Sciatic nerve (tissue), 2 donors: ENCODE measurements around the gene ZNF181. TPM values are rescaled to one million over a fixed set of nuclear protein-coding genes. Genes with fewer than 3 reads are reported as not detected.
"Not testable (repeated sequence)": the region's sequence is repeated elsewhere in the genome, so short reads cannot be mapped to it uniquely, and the experiment has no call there.

Experiments used
- ATAC-seq: fragments of 200-7000 bp; cut with Tn5 transposase; one replicate; pipeline ENCODE4 v1.9.1; 2020; ENCODE audit warnings: mild to moderate bottlenecking, moderate library complexity
- DNase-seq: peaks from one replicate; pipeline ENCODE4 v3.0.0-alpha.2; 2020; ENCODE audit warnings: low spot score
- intact Hi-C: fragments of 100-400 bp; cut with DNase I; formaldehyde crosslinking; loops from one replicate; pipeline ENCODE4 v1.14.2; 2022
- total RNA-seq: library from RNA; stranded (reverse); fragmentation: NEBNext Ultra II Directional; extraction: Animal tissue kit (Norgen Biotek cat#: 25700); gene quantifications from one replicate; pipeline ENCODE4 v1.2.1, GENCODE V29; 2021
- donor health status: DM: no; HTN: no; CAD: no.
- donor health status: DM: no; HTN: no; CAD: no.

Gene ZNF181
- 17.4 TPM for total RNA-seq

DNA sequence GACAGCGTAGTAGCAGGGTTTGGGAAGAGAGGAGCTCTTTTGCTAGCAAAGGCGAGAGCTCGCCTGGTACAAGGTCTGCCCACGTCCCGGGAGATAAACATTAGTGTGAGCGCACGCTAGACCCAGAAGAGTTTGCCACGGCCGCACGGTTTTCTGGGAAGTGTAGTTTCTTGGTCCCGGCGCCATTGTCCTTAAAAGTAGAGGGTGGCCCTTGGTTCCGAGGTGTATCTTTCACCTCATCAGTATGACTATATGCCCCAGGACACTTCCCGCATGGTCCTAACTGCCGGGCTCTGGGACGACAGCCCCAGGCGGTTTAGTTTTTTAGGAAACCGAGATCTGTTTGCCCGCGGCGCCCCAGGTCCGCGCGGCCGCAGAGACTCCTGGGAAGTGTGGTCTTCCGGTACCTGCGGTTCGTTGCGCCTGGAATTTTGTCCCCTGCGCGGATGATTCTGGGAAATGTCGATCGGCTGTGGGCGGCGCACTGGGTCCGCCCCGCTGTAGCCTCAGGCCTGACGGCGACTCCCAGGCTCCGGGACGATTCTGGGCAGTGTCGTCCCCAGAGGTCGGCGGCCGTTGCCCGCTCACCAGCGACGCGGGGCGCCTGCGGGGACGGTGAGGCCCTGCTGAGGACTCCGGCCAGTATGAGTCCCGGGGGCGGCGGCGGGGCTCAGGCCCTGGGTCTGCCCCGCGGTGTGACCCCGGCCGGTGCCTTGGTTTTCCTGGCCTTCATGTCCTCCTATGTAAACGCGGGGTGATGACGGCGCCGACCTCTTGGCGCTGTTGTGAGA, at the start of gene ZNF181:
ZNF181 (plus strand) TSS at position 498 of the 791 bp plus-strand sequence. CDS start 795 bp downstream, outside the sequence.
- ATAC-seq (peak; percentile 98), DNase-seq (peak; percentile 92)
- intact Hi-C loops = no loop called here

DNA sequence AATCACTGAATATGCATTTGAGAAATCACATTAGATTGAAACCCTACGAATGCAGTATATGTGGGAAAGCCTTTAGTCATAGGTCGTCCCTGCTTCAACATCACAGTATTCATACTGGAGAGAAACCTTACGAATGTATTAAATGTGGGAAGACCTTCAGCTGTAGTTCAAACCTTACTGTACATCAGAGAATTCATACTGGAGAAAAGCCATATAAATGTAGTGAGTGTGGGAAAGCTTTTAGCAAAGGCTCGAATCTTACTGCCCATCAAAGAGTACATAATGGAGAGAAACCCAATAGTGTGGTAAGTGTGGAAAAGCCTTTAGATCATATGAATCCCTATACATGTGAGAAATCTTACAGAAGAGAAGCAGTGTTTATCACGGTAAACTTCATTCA, 48.8 kb upstream of the ZNF181 start:
- intact Hi-C loops, ATAC-seq, DNase-seq: not testable (repeated sequence)

DNA sequence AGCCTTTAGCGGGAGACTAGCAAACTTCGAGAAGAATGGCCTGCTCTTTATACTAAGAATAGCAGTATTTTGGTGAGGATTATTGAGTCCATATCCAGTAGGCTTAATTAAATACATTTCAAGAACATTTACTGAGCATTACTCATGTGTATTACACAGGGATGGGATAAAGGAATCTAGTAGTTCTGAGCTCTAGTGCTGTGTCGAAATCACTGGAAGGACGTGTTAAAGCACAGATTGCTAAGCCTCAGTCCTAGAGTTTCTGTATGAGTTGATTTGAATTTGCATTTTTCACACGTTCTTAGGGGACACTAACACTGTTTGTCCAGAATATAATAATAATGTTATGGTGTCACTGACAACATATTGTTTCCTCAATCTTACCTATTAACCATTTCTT, 47.6 kb upstream of the ZNF181 start:
- ATAC-seq = no peak
- intact Hi-C loops = no loop called here
- no peak for DNase-seq

DNA sequence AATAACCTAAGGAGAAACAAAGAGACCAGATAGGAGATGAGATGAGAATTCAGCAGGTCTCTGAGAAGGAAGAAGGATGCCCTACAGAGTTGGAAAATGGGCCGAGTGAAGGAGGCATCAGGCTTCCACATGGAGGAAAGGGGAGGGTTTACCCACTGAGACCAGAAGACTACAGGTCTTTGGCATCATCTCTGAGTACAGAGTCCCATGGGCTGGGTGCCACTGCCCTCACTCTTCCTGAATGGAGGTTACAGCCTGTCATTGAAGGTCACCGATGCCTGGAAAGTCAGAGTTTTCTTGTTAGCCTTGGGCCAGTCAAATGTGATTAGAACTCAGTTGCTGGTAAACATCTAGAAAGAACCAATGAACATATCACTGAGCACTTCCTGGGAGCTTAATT, 46.7 kb upstream of the ZNF181 start:
- DNase-seq = no peak
- intact Hi-C loops = no loop called here
- ATAC-seq = no peak

DNA sequence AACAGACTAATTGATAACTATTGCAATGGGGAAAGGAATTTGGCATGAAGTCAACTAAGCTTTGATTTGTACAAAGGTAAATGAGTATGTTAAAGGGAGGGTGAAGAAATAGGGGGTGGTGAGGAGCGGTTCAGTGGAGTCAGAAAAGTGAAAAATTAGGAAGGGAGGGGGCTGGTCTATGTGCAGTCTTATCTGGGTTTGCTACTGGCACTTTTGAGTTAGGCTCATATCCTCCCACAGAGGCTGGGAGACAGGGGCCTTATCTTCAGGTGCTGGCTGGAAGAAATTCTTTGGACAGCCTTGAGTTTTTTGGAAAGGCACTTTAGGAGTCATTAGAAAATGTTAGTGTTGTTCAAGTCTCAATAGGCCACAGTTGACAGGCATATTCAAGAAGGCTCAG, 45.5 kb upstream of the ZNF181 start:
- DNase-seq (no peak), ATAC-seq (no peak)
- intact Hi-C loops = no loop called here

DNA sequence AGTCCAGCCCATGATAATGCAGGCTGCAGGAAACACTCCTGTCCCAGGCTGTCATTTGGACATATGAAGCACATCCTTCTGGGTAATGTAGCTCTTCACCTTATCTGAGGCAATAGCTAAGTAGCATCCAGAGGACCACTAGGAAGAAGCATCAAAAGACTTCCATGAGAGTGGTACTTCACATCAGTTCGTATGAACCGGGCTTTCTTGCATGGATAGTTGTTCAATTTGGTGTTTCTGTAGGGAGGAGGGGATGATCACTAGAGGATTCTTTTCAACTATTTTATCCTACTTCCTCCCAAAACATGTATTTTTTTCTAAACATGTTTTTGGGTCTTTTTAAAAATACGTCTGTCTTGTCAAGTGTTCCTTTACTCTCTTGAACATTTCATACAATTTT, 43.7 kb upstream of the ZNF181 start:
- intact Hi-C loops = no loop called here
- ATAC-seq (no peak), DNase-seq (no peak)

DNA sequence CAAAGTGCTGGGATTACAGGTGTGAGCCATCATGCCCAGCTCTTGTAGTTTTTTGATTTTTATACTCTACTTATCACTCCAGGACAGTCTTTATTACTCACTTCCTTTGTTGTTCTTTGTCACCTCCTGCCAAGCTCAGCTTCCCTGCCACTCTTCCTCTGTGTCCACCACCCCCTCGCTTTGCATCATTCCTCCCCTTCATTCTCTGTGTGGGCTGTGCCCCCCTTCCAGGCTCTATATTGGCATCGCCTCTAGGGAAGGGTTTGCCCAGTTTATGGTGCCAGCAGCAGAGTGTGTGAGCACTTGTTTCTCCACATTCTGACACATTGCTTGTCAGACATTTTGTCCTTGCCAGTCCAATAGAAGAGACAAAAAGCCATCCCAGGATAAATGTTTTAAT, 41.5 kb upstream of the ZNF181 start:
- DNase-seq (no peak), ATAC-seq (no peak)
- intact Hi-C loops = no loop called here

DNA sequence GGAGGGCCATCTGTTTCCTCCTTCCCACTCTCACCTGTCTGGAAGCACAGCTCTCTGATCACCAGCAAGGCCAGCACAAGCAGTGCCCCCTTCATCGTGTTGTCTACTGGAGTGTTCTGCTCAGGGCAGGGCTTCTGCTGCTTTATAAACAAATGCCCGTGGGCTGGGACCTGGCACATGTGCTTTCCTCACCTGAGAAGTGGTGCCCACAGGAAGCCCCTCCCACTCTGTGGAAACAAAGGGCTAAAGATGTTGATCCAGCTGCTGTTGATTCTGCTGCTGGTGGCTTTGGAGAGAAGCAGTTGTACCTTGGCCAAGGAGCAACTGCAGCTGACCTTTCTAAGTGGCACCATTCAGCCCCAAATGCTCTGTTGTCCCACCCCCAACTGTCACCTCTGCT, 26.4 kb upstream of the ZNF181 start:
- intact Hi-C loops = no loop called here
- ATAC-seq (no peak), DNase-seq (no peak)

DNA sequence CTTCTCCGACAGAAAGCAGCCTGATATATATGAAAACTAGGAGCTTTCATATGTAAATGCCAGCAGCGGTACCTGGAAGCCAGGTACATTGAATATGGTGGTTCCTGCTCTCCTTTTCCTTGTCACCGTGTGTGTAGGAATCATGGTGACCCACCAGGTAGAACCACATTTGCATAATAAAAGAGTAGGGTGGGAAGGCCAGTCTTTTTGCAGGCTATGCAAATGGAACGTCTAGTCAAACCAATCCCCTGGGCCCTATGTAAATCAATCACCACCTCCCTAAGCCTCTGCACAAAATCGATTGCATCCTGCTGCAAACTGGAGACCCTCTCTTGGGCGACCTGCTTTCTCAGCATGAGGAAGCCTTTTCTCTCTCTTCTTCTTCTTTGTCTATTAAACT, 22.2 kb upstream of the ZNF181 start:
- intact Hi-C loops = loop anchor here (5.0 kb wide), 1 partner anchor 75 kb away; no protein-coding TSS in a partner anchor
- no peak for ATAC-seq
- DNase-seq = no peak

DNA sequence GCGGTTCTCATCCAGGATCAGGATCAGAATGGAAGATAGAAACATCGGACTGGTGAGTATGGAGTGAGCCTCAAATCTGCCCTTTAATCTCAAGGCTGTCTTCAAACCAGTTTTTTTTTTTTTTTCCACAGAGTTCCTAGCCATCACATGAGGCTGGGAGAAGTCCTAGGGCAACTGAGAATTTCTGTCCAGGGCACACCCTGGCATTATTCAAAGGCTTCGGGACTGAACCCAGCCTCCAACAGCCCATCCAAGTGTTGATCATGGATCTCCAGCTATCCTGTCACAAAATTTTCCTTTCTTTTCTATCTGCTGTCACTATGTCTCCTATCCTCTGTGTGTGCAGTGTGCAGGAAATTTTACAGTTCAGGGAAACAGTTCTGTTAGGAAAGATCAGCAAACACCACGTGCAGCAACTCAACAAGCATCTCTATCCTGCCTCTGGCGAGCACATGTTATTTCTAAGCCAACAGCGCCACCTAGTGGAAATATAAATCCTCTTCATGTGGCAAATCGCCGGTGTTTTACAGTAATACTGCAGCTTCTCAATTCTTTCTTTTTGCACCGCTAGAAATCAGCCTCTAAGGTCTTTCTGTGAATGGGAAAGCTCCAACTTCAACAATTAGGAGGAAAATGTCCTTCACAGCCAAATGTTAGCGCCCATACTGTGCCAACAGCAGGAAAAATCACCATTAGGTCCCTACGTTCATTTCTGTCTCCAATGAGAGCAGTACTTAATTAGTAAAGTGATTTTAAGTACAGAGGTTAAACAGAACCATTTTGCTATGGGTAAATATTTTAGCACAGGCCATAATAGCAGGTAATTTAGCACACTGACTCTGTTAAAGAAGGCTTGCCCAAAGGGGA, 21.4 kb upstream of the ZNF181 start:
- DNase-seq (no peak), ATAC-seq (peak; percentile 59)
- intact Hi-C loops = loop anchor here (5.0 kb wide), 1 partner anchor 75 kb away; no protein-coding TSS in a partner anchor

DNA sequence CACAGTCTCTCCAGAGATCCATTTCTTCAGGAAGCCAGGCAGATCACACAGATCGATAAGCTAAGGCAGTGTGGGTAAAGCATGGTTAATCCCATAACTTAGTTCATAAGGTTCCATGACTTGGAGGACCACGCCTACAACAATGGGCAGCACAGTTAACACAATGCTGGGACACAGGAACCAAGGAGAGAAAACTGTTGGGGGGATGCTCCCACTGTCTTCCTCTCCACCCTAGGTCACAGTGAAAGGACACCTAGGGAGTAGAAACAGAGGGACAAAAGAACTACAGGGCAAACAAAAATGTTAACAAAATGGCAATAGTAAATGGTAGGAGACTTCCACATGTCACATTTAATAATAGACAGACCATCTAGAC, 20.8 kb upstream of the ZNF181 start:
- DNase-seq (no peak), ATAC-seq (no peak)
- intact Hi-C loops = loop anchor here (5.0 kb wide), 1 partner anchor 76 kb away; no protein-coding TSS in a partner anchor

DNA sequence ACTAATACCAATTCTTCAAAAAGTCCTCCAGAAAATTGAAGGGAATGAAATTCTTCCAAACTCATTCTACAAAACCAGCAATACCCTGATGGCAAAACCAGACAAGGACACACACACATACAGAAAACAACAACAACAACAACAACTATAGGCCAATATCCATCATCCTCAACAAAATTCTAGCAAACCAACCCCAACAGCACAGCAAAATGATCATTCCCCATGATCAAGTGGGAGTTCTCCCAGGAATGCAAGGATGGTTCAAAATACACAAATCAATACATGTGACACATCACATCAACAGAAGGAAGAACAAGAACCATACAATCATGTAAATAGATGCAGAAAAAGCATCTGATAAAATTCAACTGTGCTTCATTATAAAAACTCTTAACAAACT, 18.7 kb upstream of the ZNF181 start:
- intact Hi-C loops = no loop called here
- ATAC-seq (no peak), DNase-seq (no peak)

DNA sequence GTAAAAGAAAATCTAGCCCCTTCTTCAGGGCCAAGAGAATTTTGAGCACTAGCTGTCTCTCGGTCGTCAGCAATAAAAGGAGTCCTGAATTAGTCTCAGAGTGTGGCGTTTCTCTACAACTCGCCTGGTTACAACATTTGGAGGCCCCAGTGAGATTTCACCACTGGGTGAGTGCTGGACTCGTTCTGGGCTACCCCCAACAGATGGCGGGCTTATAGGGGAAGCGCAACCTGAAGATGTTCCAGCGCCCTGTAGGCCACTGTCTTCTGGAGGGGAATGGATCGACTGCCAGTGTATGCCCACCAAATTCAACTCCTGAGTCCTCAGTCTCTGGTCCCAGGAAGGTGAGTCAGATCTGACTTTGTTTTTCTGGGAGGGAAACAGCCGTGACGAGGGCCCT, 11.7 kb upstream of the ZNF181 start:
- no peak for ATAC-seq
- no peak for DNase-seq
- intact Hi-C loops = no loop called here

DNA sequence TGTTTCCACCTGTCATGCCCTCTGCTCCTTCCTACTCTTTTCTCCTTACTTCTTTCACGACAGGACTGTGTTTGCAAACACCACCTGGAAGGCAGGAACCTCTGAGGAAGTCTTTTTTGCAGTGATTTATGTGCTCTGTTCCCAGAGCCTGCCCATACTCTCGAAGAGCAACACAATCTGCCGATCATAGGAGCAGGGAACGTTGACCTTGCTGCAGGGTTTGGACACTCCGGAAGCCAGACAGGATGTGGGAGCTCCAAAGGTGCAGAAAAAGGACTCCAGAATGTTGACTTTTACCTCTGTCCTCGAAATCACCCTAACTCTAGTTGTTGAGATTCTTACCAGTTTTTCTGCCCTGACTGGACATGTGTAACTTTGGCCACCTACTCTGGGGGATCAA, 8.6 kb upstream of the ZNF181 start:
- intact Hi-C loops = no loop called here
- DNase-seq (no peak), ATAC-seq (no peak)

DNA sequence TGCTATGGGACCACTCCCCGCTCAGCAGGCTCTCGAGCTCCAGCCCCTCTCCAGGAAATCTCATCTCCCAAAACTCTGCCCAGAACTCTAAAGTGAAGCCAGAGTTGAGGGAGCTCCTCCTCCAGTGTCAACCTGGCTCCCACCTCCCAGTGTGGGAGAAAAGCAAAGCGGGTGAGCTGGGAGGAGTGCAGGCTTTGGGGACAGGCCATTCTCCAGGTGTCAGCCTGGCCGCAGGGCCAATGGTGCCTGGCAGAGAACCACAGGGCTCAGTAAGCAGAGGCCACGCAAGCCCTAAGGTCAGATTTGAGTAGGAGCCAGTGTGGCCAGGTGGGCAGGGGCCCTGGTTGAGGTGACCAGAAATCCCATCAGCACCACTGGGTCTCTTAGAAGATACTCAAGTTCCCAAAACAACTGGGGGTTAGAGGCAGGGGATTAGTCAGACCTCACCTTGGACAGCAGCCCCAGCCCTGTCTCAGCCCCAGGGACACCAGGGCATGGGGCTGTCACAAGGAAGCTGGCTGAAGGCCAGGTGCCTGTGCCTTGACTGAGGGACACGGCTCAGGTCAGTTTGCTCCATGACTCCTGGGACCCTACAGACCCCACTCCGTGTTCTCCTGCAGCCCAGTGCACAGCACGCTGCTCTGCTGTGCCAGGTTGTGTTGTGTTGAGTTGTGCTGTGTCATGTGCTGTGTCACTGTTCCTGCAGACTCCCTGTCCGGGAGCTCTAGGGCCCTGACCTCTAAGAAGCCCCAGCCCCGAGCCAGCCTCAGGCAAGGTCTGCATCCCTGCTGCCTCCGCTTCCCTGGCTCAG, 2.8 kb upstream of the ZNF181 start:
- DNase-seq (no peak), ATAC-seq (no peak)
- intact Hi-C loops = no loop called here

DNA sequence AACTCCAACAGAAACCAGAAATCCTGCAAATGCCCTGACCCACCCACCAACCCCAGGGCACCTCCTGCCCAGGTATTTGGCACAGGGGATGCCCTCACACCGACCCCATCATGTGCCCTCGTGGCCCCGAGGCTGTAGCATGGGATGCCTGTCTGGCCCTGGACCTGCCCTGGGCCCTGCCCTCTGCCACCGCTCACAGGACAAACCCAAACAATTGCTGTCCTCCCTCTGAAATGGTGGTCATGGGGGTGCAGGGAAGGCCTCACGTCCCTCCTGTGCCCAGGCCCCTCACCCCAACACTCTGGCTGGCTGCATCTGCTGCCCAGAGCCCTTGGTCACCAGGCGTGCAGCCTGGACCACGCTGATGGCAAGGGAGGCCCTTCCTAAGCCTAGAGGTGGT, 2.1 kb upstream of the ZNF181 start:
- DNase-seq = no peak
- intact Hi-C loops = no loop called here
- no peak for ATAC-seq

DNA sequence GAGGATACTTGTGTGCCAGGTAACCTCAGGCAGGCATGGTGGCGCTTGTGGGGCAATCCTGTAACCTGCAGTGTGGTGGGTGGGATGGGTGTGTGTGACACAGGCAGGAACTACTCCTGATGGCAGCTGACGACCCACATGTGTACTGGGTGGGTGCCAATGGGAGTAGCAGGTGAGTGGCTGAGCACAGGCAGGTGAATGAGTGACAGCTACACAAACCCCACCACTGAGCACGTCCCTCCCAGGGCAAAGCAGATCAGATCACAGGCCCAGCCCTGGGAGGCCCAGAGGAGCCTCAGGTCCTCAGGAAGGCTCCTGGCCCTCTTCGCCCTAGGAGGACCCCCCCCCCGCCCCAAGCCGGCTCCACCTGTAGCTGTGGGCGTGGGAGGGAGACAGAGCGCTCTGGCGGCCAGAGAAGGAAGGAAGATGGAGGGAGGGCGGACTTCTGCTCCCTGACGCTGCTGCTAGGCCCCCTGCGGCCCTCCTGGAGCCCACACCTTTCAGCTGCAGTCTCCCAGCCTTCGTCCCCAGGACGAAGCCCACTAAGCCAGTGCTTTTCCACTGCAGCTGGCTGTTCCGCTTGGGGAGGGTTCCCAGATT, 1.3 kb upstream of the ZNF181 start:
- DNase-seq (no peak), ATAC-seq (no peak)
- intact Hi-C loops = no loop called here

DNA sequence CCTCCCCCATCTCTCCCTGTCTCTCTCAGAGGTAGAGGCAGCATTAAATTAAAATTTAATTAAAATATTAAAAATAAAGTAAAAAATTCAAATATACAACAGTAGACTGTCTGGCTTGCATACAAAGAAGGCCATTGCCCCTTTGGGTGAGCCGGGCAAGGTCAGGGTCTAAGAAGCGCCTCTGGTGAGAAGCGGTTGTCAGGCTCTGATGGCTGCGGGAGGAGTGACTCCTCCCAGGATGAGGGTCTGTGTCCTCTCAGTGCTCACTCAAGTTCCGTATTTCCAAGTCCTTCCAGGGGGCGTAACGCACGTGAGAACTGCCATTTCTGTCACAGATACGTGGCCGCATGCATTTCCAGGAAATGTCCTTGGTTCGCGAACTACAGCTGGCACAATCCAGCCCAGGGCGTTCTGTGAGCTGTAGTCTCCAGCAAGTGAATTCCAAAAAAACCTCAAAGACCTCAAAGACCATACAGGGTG, 737 bp upstream of the ZNF181 start:
- ATAC-seq = peak; percentile 53
- peak; percentile 69 for DNase-seq
- intact Hi-C loops = no loop called here

DNA sequence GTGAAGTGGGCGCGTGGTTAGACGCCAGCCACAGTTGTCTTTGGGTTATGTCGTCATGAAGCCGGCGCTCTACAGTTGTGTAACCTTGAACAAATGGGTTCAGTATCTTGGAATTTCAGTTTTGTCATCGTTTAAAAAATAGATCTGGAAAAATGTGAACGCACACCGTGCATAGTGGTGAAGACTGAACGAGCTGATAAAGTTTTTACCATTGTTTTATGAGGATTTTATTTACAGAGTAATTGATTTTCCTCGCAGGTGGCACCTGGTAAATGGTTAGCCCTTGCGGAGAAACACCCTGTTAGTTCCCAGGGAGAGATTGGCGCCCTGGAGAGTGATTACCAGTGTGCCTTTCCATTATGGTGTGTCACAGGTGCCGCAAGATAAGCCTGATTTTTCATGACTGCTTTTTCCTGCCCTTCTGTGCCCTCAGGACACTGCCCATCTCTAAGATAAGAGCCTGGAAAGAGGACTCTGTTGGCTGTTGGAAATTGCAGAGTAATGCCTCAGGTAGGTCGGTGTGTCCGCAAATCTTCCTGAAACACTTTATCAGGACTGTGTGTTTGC, 577 bp downstream of the ZNF181 start:
- peak; percentile 78 for ATAC-seq
- intact Hi-C loops = no loop called here
- no peak for DNase-seq
